GM12878 (cell line): ENCODE results near the gene FOXK1. TPM values are rescaled to one million over a fixed set of nuclear protein-coding genes. Genes with fewer than 3 reads are reported as not detected.

Experiments
- ASH2L ChIP-seq: fragments of 300-600, 200-600 bp; sonication (generic); IDR thresholded peaks from 2 replicates; pipeline ENCODE4 v1.6.1; 2017; ENCODE audit warnings: low read depth, mild to moderate bottlenecking, borderline replicate concordance
- EGR1 ChIP-seq, 2 experiments: IDR thresholded peaks; 1 replicate in 1 of 2; 2 replicates in 1 of 2; pipeline ENCODE4 v1.6.1; 2011 to 2012; ENCODE audit warnings: low read depth in 2 of 2, low read length in 2 of 2, borderline replicate concordance in 1 of 2, mild to moderate bottlenecking in 1 of 2, moderate library complexity in 1 of 2
- HCFC1 ChIP-seq: fragments of 150-350 bp; IDR thresholded peaks from 2 replicates; pipeline ENCODE4 v1.6.1; 2014; ENCODE audit warnings: low read length
- RELB ChIP-seq: fragments of 450-650 bp; IDR thresholded peaks from 2 replicates; pipeline ENCODE4 v1.6.1; 2017; ENCODE audit warnings: low read depth, mild to moderate bottlenecking, moderate library complexity
- ZNF207 ChIP-seq: fragments of 450-650 bp; IDR thresholded peaks from 2 replicates; pipeline ENCODE4 v1.6.1; 2014; ENCODE audit warnings: antibody characterized with exemption, mild to moderate bottlenecking, borderline replicate concordance
- ZNF592 ChIP-seq: fragments of 450-650 bp; IDR thresholded peaks from 2 replicates; pipeline ENCODE4 v1.6.1; 2017; ENCODE audit warnings: mild to moderate bottlenecking, moderate library complexity
- ZZZ3 ChIP-seq: IDR thresholded peaks from 2 replicates; pipeline ENCODE4 v1.6.1; 2011; ENCODE audit warnings: low read depth; ENCODE audit not compliant: control insufficient read depth, insufficient read length
- polyA plus RNA-seq, 11 experiments: library from polyadenylated mRNA; depleted of rRNA in 4 of 11; unstranded in 6 of 11; stranded (reverse) in 5 of 11; fragments of >200 nt; fragmentation: Nextera tagmentation in 4 of 11; fragmentation: Illumina TruSeq in 1 of 11; extraction: Ambion mirVana in 4 of 11; extraction: Trizol in 1 of 11; gene quantifications; 1 replicate in 1 of 11; 2 replicates in 10 of 11; pipeline versions ENCODE4 v1.2.1 to v1.2.3, GENCODE V29; 2011 to 2016; ENCODE audit warnings: inconsistent platforms in 2 of 11, missing spikeins in 2 of 11, low read depth in 1 of 11
- total RNA-seq, 4 experiments: library from RNA; depleted of rRNA in 3 of 4; stranded (reverse); fragments of >200 nt in 3 of 4; fragmentation: Illumina TruSeq in 1 of 4; extraction: Trizol in 1 of 4; gene quantifications; 2 replicates each; pipeline versions ENCODE4 v1.2.1 to v1.2.3, GENCODE V29; 2013 to 2021
- TF ChIP-seq, protein P1 (sequence below): IDR thresholded peaks from 2 replicates; pipeline ENCODE4 v1.6.1; 2012; ENCODE audit warnings: improper control_type of control experiment, low read depth, low read length; ENCODE audit not compliant: insufficient replicate concordance
- TF ChIP-seq, protein P2 (sequence below): IDR thresholded peaks from 2 replicates; pipeline ENCODE4 v1.6.1; 2012; ENCODE audit warnings: mild to moderate bottlenecking, low read depth, low read length

Gene FOXK1
- total and polyA plus RNA-seq, 10 of the 15 experiments (the other 5 are each of a cell fraction or from before 2014, with no cell fraction given): 0.24 to 31.8 (median 4.5) TPM

- TF ChIP-seq, protein P1, sequence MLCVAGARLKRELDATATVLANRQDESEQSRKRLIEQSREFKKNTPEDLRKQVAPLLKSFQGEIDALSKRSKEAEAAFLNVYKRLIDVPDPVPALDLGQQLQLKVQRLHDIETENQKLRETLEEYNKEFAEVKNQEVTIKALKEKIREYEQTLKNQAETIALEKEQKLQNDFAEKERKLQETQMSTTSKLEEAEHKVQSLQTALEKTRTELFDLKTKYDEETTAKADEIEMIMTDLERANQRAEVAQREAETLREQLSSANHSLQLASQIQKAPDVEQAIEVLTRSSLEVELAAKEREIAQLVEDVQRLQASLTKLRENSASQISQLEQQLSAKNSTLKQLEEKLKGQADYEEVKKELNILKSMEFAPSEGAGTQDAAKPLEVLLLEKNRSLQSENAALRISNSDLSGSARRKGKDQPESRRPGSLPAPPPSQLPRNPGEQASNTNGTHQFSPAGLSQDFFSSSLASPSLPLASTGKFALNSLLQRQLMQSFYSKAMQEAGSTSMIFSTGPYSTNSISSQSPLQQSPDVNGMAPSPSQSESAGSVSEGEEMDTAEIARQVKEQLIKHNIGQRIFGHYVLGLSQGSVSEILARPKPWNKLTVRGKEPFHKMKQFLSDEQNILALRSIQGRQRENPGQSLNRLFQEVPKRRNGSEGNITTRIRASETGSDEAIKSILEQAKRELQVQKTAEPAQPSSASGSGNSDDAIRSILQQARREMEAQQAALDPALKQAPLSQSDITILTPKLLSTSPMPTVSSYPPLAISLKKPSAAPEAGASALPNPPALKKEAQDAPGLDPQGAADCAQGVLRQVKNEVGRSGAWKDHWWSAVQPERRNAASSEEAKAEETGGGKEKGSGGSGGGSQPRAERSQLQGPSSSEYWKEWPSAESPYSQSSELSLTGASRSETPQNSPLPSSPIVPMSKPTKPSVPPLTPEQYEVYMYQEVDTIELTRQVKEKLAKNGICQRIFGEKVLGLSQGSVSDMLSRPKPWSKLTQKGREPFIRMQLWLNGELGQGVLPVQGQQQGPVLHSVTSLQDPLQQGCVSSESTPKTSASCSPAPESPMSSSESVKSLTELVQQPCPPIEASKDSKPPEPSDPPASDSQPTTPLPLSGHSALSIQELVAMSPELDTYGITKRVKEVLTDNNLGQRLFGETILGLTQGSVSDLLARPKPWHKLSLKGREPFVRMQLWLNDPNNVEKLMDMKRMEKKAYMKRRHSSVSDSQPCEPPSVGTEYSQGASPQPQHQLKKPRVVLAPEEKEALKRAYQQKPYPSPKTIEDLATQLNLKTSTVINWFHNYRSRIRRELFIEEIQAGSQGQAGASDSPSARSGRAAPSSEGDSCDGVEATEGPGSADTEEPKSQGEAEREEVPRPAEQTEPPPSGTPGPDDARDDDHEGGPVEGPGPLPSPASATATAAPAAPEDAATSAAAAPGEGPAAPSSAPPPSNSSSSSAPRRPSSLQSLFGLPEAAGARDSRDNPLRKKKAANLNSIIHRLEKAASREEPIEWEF: no peak
- TF ChIP-seq ASH2L (no peak), ZZZ3 (no peak), ZNF207 (no peak), ZNF592 (no peak), RELB (no peak), EGR1 (IDR thresholded peaks at IDR 0.05; ENCODE audit: borderline replicate concordance in 1 of 2, low read depth in 2 of 2, low read length in 2 of 2) (no peak), HCFC1 (no peak)
- TF ChIP-seq, protein P2, sequence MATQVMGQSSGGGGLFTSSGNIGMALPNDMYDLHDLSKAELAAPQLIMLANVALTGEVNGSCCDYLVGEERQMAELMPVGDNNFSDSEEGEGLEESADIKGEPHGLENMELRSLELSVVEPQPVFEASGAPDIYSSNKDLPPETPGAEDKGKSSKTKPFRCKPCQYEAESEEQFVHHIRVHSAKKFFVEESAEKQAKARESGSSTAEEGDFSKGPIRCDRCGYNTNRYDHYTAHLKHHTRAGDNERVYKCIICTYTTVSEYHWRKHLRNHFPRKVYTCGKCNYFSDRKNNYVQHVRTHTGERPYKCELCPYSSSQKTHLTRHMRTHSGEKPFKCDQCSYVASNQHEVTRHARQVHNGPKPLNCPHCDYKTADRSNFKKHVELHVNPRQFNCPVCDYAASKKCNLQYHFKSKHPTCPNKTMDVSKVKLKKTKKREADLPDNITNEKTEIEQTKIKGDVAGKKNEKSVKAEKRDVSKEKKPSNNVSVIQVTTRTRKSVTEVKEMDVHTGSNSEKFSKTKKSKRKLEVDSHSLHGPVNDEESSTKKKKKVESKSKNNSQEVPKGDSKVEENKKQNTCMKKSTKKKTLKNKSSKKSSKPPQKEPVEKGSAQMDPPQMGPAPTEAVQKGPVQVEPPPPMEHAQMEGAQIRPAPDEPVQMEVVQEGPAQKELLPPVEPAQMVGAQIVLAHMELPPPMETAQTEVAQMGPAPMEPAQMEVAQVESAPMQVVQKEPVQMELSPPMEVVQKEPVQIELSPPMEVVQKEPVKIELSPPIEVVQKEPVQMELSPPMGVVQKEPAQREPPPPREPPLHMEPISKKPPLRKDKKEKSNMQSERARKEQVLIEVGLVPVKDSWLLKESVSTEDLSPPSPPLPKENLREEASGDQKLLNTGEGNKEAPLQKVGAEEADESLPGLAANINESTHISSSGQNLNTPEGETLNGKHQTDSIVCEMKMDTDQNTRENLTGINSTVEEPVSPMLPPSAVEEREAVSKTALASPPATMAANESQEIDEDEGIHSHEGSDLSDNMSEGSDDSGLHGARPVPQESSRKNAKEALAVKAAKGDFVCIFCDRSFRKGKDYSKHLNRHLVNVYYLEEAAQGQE: no peak
These were observed 106.0 kb downstream of the FOXK1 start (continued) for GRCh38 chr7:4787947-4788626.
